Mesendoderm (in vitro differentiated cells): ENCODE data around the gene PPP1R9A.

Experiments used
- DNase-seq: peaks from one replicate; pipeline ENCODE4 v3.0.0; 2013
- H2AK5ac ChIP-seq: 2 replicates; pipeline ENCODE4 v1.6.1; 2013; ENCODE audit warnings: low read length, inconsistent platforms
- H2BK120ac ChIP-seq: 2 replicates; pipeline ENCODE4 v1.6.1; 2013; ENCODE audit warnings: low read depth, mild to moderate bottlenecking, low read length, moderate library complexity, mixed read lengths
- H2BK15ac ChIP-seq: replicated peaks from 2 replicates; pipeline ENCODE4 v1.6.1; 2013; ENCODE audit warnings: low read depth, mild to moderate bottlenecking, moderate library complexity
- H2BK5ac ChIP-seq: 2 replicates; pipeline ENCODE4 v1.6.1; 2013; ENCODE audit warnings: low read length, inconsistent platforms
- H3K18ac ChIP-seq: 2 replicates; pipeline ENCODE4 v1.6.1; 2013; ENCODE audit warnings: mild to moderate bottlenecking, low read length, mixed read lengths
- H3K23ac ChIP-seq: one replicate; pipeline ENCODE4 v1.6.1; 2013; ENCODE audit warnings: low read length
- H3K27ac ChIP-seq: 2 replicates; pipeline ENCODE4 v1.5.1; 2013; ENCODE audit warnings: low read depth, mild to moderate bottlenecking, inconsistent platforms, low read length, moderate library complexity
- H3K27me3 ChIP-seq: 2 replicates; pipeline ENCODE4 v1.6.1; 2013; ENCODE audit warnings: low read length, control low read depth, mild to moderate bottlenecking, inconsistent platforms; ENCODE audit not compliant: insufficient read depth, poor library complexity
- H3K36me3 ChIP-seq: 2 replicates; pipeline ENCODE4 v1.6.1; 2013; ENCODE audit warnings: low read length, inconsistent platforms; ENCODE audit not compliant: control insufficient read depth, insufficient read depth
- H3K4ac ChIP-seq: one replicate; pipeline ENCODE4 v1.6.1; 2013; ENCODE audit warnings: low read depth, mild to moderate bottlenecking, low read length, moderate library complexity
- H3K4me1 ChIP-seq: 2 replicates; pipeline ENCODE4 v1.6.1; 2013; ENCODE audit warnings: low read depth, low read length, inconsistent platforms; ENCODE audit not compliant: control insufficient read depth
- H3K4me2 ChIP-seq: 2 replicates; pipeline ENCODE4 v1.6.1; 2013; ENCODE audit warnings: low read length
- H3K4me3 ChIP-seq: 2 replicates; pipeline ENCODE4 v1.5.1; 2013; ENCODE audit warnings: mild to moderate bottlenecking, low read length
- H3K56ac ChIP-seq: one replicate; pipeline ENCODE4 v1.6.1; 2013; ENCODE audit warnings: low read length
- H3K79me1 ChIP-seq: 2 replicates; pipeline ENCODE4 v1.6.1; 2013; ENCODE audit warnings: low read length, inconsistent platforms
- H3K79me2 ChIP-seq: 2 replicates; pipeline ENCODE4 v1.6.1; 2013; ENCODE audit warnings: mild to moderate bottlenecking, low read length; ENCODE audit not compliant: control insufficient read depth, insufficient read depth
- H3K9ac ChIP-seq: 2 replicates; pipeline ENCODE4 v1.6.1; 2013; ENCODE audit warnings: low read length, inconsistent platforms
- H4K5ac ChIP-seq: one replicate; pipeline ENCODE4 v1.6.1; 2013; ENCODE audit warnings: low read length
- H4K8ac ChIP-seq: one replicate; pipeline ENCODE4 v1.6.1; 2013; ENCODE audit warnings: low read depth, mild to moderate bottlenecking, control low read depth, low read length, moderate library complexity
- WGBS: extraction: QIAGEN DNeasy Blood & Tissue Kit; methylation state at CpG from one replicate; pipeline ENCODE4 v1.1.7; 2013; ENCODE audit warnings: low lambda C conversion rate, missing lambda C conversion rate; ENCODE audit not compliant: insufficient coverage; ENCODE audit errors: extremely low coverage; 5-methylcytosine and 5-hydroxymethylcytosine counted together

The PPP1R9A gene

GRCh38 chr7:94971051-94971867 lies 63.9 kb downstream of the PPP1R9A start:
- DNase-seq: no peak
- H2BK5ac ChIP-seq: no peak overlapping the region
- H2BK120ac ChIP-seq: no peak overlapping the region
- H3K79me1 ChIP-seq: no peaks in the 10 kb centered on the region
- H3K18ac ChIP-seq: no peak overlapping the region
- H4K5ac ChIP-seq: no peak overlapping the region
- H3K4me3 ChIP-seq: no peak overlapping the region
- no peak overlapping the region for H3K23ac ChIP-seq
- no peaks in the 10 kb centered on the region for H3K27me3 ChIP-seq
- H3K79me2 ChIP-seq: no peaks in the 10 kb centered on the region
- no peak overlapping the region for H2BK15ac ChIP-seq
- H3K4ac ChIP-seq: no peak overlapping the region
- no peaks in the 10 kb centered on the region for H3K36me3 ChIP-seq
- H3K9ac ChIP-seq: no peak overlapping the region
- H2AK5ac ChIP-seq: no peak overlapping the region
- H3K4me2 ChIP-seq: no peak overlapping the region
- H3K4me1 ChIP-seq: no peaks in the 10 kb centered on the region
- no peak overlapping the region for H3K56ac ChIP-seq
- no peak overlapping the region for H4K8ac ChIP-seq
- no peak overlapping the region for H3K27ac ChIP-seq
- no CpG with 5 or more reads among the region's 4 CpGs for WGBS

GRCh38 chr7:94972296-94972695 lies 64.9 kb downstream of the PPP1R9A start:
- no peak overlapping the region for H4K5ac ChIP-seq
- H3K4me3 ChIP-seq: no peak overlapping the region
- no peak overlapping the region for H3K27ac ChIP-seq
- DNase-seq: no peak
- no peak overlapping the region for H3K4ac ChIP-seq
- H3K36me3 ChIP-seq: no peaks in the 10 kb centered on the region
- no peaks in the 10 kb centered on the region for H3K27me3 ChIP-seq
- no peak overlapping the region for H3K56ac ChIP-seq
- no CpG with 5 or more reads among the region's 2 CpGs for WGBS
- no peak overlapping the region for H3K9ac ChIP-seq
- no peaks in the 10 kb centered on the region for H3K79me2 ChIP-seq
- H2BK5ac ChIP-seq: no peak overlapping the region
- no peak overlapping the region for H3K4me2 ChIP-seq
- H2BK120ac ChIP-seq: no peak overlapping the region
- no peak overlapping the region for H2BK15ac ChIP-seq
- no peak overlapping the region for H2AK5ac ChIP-seq
- H3K23ac ChIP-seq: no peak overlapping the region
- H3K4me1 ChIP-seq: no peaks in the 10 kb centered on the region
- H3K18ac ChIP-seq: no peak overlapping the region
- H4K8ac ChIP-seq: no peak overlapping the region
- H3K79me1 ChIP-seq: no peaks in the 10 kb centered on the region

DNA sequence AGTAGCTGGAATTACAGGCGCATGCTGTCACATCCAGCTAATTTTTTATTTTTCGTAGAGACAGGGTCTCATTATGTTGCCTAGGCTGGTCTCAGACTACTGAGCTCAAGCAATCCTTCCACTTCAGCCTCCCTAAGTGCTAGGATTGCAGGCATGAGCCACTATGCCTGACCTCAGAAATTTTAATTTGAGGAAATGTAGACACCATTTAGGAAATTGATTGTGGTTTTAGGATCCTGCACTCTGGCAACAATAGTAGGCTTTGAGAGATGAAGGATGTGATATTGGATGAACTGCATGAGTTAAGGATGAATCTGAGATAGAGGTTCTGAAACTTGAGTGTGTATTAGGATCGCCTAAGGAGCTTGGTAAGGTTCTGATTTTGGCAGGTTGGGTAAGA lies 66.5 kb downstream of the PPP1R9A start:
- H2BK5ac ChIP-seq: no peak overlapping the region
- H2BK15ac ChIP-seq: no peak overlapping the region
- no peaks in the 10 kb centered on the region for H3K27me3 ChIP-seq
- H3K4me1 ChIP-seq: no peaks in the 10 kb centered on the region
- no peaks in the 10 kb centered on the region for H3K36me3 ChIP-seq
- H4K8ac ChIP-seq: no peak overlapping the region
- H3K27ac ChIP-seq: no peak overlapping the region
- H3K4me3 ChIP-seq: no peak overlapping the region
- H2BK120ac ChIP-seq: no peak overlapping the region
- H3K23ac ChIP-seq: no peak overlapping the region
- no peak overlapping the region for H3K56ac ChIP-seq
- peak overlapping the region; percentile 36 for H3K4ac ChIP-seq
- H3K4me2 ChIP-seq: no peak overlapping the region
- no peak overlapping the region for H3K18ac ChIP-seq
- H3K9ac ChIP-seq: no peak overlapping the region
- H2AK5ac ChIP-seq: no peak overlapping the region
- WGBS: no CpG with 5 or more reads among the region's 3 CpGs
- no peak for DNase-seq
- H3K79me1 ChIP-seq: no peaks in the 10 kb centered on the region
- H4K5ac ChIP-seq: no peak overlapping the region
- no peaks in the 10 kb centered on the region for H3K79me2 ChIP-seq

DNA sequence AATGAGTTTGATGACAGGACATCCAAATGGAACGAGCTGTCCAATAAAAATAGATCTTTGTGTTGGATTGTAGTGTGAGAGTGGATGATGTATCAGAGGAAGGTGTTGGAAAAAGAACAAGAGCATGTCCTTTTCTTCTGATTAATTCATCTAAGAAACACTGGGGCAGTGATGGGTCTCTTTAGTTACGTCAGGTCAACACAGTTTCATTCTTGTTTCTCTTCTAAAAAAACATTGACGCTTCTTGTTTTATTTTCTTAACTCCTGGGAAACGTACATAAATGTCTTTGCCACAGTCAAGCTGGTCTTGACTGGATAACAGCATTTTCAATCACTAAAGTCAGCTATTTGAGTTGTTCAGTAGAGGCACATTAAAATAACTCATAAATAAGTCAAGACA lies 67.0 kb downstream of the PPP1R9A start:
- Histone ChIP-seq H3K18ac (no peak overlapping the region), H2BK5ac (no peak overlapping the region), H3K4ac (no peak overlapping the region), H3K9ac (no peak overlapping the region), H3K36me3 (no peaks in the 10 kb centered on the region), H2BK15ac (no peak overlapping the region), H2AK5ac (no peak overlapping the region), H3K27ac (no peak overlapping the region), H3K27me3 (no peaks in the 10 kb centered on the region), H3K23ac (no peak overlapping the region), H3K4me2 (no peak overlapping the region), H4K8ac (no peak overlapping the region), H2BK120ac (no peak overlapping the region), H3K4me1 (no peaks in the 10 kb centered on the region), H3K79me1 (no peaks in the 10 kb centered on the region), H3K56ac (no peak overlapping the region), H3K4me3 (no peak overlapping the region), H3K79me2 (no peaks in the 10 kb centered on the region), H4K5ac (no peak overlapping the region)
- WGBS: 100% methylated on average over 1 of the region's 4 CpGs
- no peak for DNase-seq

- no peak for DNase-seq
- Histone ChIP-seq H3K23ac (no peak overlapping the region), H3K56ac (no peak overlapping the region), H3K27me3 (no peaks in the 10 kb centered on the region), H3K9ac (no peak overlapping the region), H3K79me2 (no peaks in the 10 kb centered on the region), H3K36me3 (no peaks in the 10 kb centered on the region), H3K4me3 (no peak overlapping the region), H3K4ac (no peak overlapping the region), H4K5ac (no peak overlapping the region), H3K4me1 (no peaks in the 10 kb centered on the region), H3K27ac (no peak overlapping the region), H2BK120ac (no peak overlapping the region), H4K8ac (no peak overlapping the region), H3K4me2 (no peak overlapping the region), H3K18ac (no peak overlapping the region), H2AK5ac (no peak overlapping the region), H3K79me1 (no peaks in the 10 kb centered on the region), H2BK5ac (no peak overlapping the region), H2BK15ac (no peak overlapping the region)
Observed at GRCh38 chr7:94975336-94975735, 67.9 kb downstream of the PPP1R9A start.
